Stimulated activated CD8-positive, alpha-beta memory T cell treated with anti-CD3 and anti-CD28 coated beads, Interleukin-2, amount 100 ng/mL, for 1 hour (primary cell): ENCODE measurements around the gene MCOLN2.
"Not testable (repeated sequence)": the region's sequence is repeated elsewhere in the genome, so short reads cannot be mapped to it uniquely, and the experiment has no call there.

ENCODE experiments used
- DNase-seq, 2 donors: peaks; one replicate each; pipeline ENCODE4 v3.0.0-alpha.2; 2020; ENCODE audit warnings: low read depth in 2 of 2

Gene MCOLN2

DNA sequence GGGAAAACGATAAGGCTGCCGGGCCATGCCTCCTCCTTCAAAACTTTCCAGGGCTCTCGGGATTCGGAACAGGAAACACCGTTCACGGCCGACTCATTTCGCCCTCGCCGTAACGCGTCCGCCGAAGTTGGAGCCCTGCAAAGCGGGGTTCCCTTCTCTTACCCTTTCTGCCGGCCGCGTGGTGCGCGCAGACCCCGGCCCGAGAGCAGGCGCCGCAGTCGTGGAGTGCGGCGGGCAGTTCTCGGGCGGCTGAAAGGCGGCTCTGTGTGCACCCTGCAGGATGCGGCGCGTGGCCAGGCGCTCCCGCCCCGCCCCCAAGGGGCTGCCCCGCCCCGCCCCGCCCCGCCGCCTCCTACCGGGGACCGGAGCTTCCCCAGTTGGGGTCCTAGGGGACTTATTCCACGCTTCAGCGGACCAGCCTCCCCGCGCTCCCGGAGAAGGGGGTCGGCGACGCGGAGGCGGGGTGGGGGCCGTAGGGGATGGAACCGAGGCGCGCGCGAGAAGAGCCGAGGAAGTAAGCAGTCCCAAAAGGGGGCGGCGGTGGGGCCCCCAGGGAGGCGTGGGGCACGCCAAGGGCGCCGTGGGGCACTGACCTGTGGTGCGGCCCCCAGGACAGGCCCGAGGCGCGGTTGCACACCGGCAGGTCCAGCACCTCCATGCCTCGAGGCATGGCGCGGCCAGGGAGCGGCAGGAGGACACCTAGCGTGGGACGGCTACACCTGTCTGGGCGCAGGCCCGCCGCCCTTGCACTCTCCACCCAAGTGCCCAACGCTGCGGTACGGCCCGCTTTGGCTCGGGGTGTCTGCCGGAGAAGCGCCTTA is at the start of gene MCOLN2:
MCOLN2 (minus strand) TSS at position 268 of the 821 bp plus-strand sequence; CDS start at position 27, 241 bp downstream.
- DNase-seq: peak in 1 of 2 donors; percentile 20

DNA sequence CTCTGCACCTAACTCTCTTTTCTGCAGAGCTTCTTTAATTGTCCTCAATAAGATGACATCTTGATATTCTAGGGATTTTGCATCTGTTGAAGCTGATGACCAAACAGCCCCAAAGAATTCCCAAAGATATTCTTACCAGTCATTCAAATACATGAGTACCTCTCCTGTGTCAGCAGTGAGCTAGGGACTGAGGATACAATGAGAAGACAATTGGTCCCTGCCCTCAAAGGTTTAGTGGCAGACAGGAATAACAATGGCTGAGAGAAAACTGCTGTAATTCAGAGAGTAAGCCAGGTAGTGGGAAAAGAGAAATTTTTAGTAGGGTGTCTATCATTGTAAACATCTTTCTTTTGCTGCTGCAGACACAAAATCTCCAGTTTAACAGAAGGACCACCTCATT is 45.5 kb upstream of the MCOLN2 start:
- no peak for DNase-seq

DNA sequence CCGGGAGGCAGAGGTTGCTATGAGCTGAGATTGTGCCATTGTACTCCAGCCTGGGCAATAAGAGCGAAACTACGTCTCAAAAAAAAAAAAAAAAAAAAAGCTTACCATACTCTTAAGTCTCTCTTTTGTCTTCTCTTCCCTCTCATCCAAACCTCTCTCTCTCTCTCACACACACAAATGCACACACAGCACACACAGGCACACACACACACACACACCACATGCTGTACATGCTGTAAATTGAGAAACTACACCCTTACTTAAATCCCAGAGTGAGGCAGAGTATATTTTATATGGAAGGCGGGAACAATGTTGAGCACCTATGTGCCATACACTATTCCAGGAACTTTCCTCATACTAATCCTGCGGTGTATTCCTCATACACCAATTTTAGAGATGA is 44.9 kb upstream of the MCOLN2 start:
- DNase-seq: no peak

- no peak for DNase-seq
These were observed 36.3 kb upstream of the MCOLN2 start for GRCh38 chr1:85033221-85033620.

DNA sequence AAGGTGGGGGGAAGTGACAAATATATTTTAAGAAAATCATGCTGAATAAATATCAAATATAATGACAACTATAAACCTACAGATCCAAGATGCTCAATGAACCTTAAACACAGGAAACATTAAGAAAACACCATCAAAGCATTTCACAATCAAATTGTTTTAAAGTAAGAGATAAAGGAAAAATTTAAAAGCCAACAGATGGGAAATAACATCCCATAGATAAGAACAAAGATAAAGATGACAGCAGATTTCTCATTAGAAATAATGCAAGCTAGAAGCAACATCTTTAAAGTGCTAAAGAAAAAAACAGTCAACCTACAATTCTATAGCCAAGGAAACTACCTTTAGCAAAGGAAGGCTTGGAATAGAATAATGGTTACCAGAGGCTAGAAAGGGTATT is 33.6 kb upstream of the MCOLN2 start:
- no peak for DNase-seq

GRCh38 chr1:85028151-85028550 is 31.2 kb upstream of the MCOLN2 start:
- DNase-seq: no peak

- DNase-seq: no peak
These were observed 30.5 kb upstream of the MCOLN2 start for GRCh38 chr1:85027242-85027983.

DNA sequence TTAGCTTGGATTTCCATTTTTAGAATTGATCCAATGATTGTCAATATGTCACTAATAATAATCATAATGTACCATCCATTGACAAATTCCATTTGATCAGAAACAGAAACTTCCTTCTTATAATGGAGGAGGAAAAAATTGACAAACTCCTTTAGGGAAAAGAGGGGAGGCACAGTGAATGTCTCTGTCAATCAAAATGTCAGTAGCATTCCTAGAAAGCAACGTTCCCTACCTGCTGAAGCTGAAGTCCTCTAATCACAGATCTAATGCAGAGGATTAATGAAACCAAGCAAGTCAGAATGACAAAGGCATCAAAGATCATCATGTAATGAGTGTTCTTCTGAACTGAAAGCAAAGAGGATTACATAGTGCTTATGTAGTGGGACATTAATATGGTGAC is 29.0 kb upstream of the MCOLN2 start:
- DNase-seq: no peak

DNA sequence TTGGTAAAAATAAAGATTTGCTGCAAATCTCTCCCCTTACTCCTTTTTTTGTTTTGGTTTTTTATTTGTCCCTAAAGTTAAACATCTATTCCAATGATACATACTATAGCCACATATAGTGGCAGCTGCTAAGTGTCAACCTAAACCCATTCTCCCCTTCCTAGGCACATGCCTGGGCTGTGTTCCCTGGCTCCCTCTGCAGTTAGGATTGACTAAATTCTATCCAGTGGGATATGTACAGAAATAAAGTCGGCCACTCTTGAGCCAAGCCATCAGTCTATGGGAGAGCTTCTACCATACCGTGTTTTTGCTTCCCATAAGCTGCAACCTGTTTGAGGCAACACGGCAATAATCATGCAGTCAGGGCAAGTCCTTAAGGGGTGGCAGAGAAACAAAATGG is 27.8 kb upstream of the MCOLN2 start:
- no peak for DNase-seq

DNA sequence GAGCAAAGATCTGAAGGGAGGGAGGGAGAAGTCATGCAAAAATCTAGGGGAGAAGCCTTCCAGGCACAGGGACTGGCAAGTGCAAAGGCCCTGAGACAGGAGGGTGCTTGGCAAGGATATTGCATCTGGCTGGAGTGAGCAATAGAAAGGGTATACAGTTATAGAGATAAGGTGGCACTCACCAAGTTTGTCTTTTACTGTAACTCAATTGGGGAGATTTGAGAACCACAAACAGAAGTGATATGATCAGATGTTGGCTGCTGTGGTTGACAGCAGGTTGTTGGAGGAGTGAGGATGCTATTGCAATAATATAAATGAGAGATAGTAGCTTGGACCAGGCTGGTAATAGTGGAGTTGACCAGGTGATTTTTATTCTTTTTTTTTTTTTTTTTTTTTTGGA is 25.8 kb upstream of the MCOLN2 start:
- no peak for DNase-seq

DNA sequence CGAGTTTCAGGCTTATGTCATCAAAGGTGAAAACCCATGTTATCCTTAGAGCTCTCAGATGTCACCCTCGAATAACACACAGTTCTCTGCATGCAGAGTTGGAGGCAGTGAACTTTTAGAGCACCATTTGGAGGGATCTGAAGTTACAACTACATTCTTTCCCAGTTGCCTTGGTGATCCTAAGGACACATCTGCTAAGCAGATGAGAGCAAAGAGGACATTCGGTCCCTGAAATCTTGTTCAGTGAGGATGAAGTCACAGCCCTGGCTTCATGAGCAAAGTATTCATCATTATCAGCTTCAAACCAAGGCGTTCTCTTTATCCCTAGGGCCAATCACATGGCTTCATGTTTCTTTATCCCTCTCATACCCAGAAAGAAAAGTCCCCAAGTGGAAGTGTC is 23.1 kb upstream of the MCOLN2 start:
- no peak for DNase-seq

DNA sequence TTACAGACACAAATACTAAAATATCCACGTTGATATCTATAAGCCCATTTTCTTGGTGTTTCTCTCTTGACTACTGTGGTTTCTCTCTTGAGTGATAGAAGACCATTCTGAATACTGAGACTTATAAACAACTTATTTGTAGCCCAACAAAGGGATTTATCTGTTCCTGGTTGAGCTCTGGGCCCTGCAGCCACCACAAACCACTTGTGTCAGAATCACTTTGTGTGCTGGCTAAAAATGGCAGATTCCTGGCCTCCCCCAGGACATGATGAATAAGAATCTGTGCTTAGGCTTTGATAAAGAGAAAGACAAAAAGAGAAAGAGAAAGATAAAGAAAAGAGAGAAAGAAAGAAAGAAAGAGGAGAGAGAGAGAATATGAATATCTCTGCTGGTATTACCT is 18.9 kb upstream of the MCOLN2 start:
- no peak for DNase-seq

DNA sequence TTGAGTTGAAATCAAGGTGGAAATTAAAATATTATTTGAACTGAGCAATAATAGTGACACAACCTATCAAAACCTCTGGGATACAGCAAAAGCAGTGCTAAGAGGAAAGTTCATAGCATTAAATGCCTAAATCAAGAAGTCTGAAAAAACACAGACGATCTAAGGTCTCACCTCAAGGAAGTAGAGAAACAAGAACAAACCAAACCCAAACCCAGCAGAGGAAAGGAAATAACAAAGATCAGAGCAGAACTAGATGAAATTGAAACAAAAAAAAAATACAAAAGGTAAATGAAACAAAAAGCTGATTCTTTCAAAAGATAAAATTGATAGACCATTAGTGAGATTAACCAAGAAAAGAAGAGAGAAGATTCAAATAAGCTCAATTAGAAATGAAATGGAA is 8.7 kb upstream of the MCOLN2 start:
- not testable (repeated sequence) for DNase-seq

DNA sequence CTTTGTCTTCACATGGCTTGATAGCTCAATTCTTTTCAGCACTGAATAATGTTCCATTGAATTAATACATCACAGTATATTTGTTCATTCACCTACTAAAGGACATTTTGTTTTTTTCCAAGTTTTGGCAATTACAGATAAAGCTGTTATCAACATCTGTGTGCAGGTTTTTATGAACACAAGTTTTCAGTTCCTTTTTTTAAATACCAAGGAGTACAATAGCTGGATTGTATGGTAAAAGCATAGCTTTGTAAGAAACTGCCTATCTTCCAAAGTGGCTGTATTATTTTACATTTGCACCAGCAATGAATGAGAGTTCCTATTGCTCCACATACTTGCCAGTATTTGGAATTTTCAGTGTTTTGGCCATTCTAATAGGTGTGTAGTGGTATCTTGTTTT is 4.8 kb upstream of the MCOLN2 start:
- no peak for DNase-seq

- peak; percentile 27 to 45 for DNase-seq
These were observed 1.8 kb upstream of the MCOLN2 start for GRCh38 chr1:84998642-84999280.

GRCh38 chr1:84997667-84998600 is 1.0 kb upstream of the MCOLN2 start:
- no peak for DNase-seq

GRCh38 chr1:84995484-84996334 is 1.2 kb downstream of the MCOLN2 start:
- no peak for DNase-seq

DNA sequence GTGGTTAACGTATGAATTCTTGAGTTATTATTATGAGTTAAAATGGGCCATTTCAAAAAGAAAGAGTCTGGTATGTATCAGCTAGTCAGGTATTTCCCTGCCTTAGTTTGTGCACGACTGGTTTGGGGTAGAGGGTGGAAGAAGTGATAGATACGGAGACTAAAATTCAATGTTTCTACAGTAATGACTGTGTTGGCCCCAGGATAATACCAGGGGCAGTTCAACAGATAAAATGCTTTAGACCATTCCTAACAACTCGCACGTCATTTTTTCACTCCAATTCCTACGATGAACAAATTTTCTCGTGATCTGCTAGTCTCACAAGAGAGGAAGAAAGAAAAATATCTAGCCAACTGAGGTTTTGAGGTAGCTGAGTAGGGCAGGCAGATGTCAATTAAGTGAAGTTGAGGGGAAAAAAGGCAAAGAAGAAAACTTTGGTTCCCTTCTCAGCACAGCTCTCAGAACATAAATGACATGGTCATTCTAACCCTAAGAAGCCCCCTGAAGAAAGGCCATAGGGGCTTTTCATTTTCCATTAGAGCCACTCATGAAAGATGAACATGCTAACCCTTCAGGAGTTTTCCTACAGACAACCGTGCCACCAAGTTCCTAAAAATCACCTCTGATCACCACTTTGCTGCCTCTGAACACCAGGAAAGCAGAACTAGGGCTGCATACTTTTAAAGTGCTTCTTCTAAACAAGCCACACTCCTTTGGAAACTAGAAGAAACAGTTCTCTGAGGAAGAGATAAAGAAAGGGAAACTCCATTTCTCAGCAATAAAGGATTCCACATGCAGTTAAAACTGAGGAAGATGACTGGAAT is 5.6 kb downstream of the MCOLN2 start:
- DNase-seq: no peak

- no peak for DNase-seq
These were observed 8.3 kb downstream of the MCOLN2 start for GRCh38 chr1:84988588-84988987.

DNA sequence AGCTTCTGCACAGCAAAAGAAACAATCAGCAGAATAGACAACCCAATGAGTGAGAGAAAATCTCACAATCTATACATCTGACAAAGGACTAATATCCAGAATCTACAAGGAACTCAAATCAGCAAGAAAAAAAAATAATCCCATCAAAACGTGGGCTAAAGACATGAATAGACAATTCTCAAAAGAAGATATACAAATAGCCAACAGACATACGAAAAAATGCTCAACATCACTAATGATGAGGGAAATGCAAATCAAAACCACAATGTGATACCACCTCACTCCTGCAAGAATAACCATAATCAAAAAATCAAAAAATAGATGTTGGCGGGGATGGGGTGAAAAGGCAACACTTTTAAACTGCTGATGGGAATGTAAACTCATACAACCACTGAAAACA is 10.4 kb downstream of the MCOLN2 start:
- not testable (repeated sequence) for DNase-seq
